ENCODE data around the gene DGKB.

The DGKB gene

GRCh38 chr7:14206121-14206520 is 696.4 kb downstream of the DGKB start:
- no peak for DNase-seq (ENCODE audit: extremely low read depth, low read depth)
- no peak for TF ChIP-seq CTCF (IDR thresholded peaks at IDR 0.05; ENCODE audit: low read depth, low read length, missing control alignments)
- no peak overlapping the region for H3K4me3 ChIP-seq (replicated peaks; ENCODE audit: low read depth, low read length)

- DNase-seq (ENCODE audit: extremely low read depth, low read depth) = no peak
- no peak overlapping the region for H3K4me3 ChIP-seq (replicated peaks; ENCODE audit: low read depth, low read length)
- TF ChIP-seq CTCF (IDR thresholded peaks at IDR 0.05; ENCODE audit: low read depth, low read length, missing control alignments) = no peak
These were observed 701.2 kb downstream of the DGKB start for GRCh38 chr7:14201353-14201752.

- no peak for DNase-seq (ENCODE audit: extremely low read depth, low read depth)
- no peak overlapping the region for H3K4me3 ChIP-seq (replicated peaks; ENCODE audit: low read depth, low read length)
- TF ChIP-seq CTCF (IDR thresholded peaks at IDR 0.05; ENCODE audit: low read depth, low read length, missing control alignments) = no peak
These were observed 703.2 kb downstream of the DGKB start for GRCh38 chr7:14199336-14199735.

- no peak for DNase-seq (ENCODE audit: extremely low read depth, low read depth)
- TF ChIP-seq CTCF (IDR thresholded peaks at IDR 0.05; ENCODE audit: low read depth, low read length, missing control alignments) = no peak
- H3K4me3 ChIP-seq (replicated peaks; ENCODE audit: low read depth, low read length) = no peak overlapping the region
These were observed 705.3 kb downstream of the DGKB start for GRCh38 chr7:14197280-14197679.

GRCh38 chr7:14196555-14196954 is 706.0 kb downstream of the DGKB start:
- no peak overlapping the region for H3K4me3 ChIP-seq (replicated peaks; ENCODE audit: low read depth, low read length)
- no peak for TF ChIP-seq CTCF (IDR thresholded peaks at IDR 0.05; ENCODE audit: low read depth, low read length, missing control alignments)
- no peak for DNase-seq (ENCODE audit: extremely low read depth, low read depth)

- no peak overlapping the region for H3K4me3 ChIP-seq (replicated peaks; ENCODE audit: low read depth, low read length)
- TF ChIP-seq CTCF (IDR thresholded peaks at IDR 0.05; ENCODE audit: low read depth, low read length, missing control alignments) = no peak
- no peak for DNase-seq (ENCODE audit: extremely low read depth, low read depth)
These were observed 706.7 kb downstream of the DGKB start for GRCh38 chr7:14195871-14196270.

GRCh38 chr7:14195079-14195478 is 707.5 kb downstream of the DGKB start:
- TF ChIP-seq CTCF (IDR thresholded peaks at IDR 0.05; ENCODE audit: low read depth, low read length, missing control alignments) = no peak
- no peak for DNase-seq (ENCODE audit: extremely low read depth, low read depth)

More at GRCh38 chr7:14195079-14195478, 707.5 kb downstream of the DGKB start:
- no peak overlapping the region for H3K4me3 ChIP-seq (replicated peaks; ENCODE audit: low read depth, low read length)
